SK-N-SH (cell line): ENCODE measurements around the gene AMZ1. TPM values are rescaled to one million over a fixed set of nuclear protein-coding genes. Genes with fewer than 3 reads are reported as not detected.

Experiments used
- CTCF ChIA-PET: fragments of 300-600, 350-600 bp; formaldehyde crosslinking; extraction: SDS; loops from one replicate; lab custom pipeline; 2021; lab: Yijun Ruan, JAX
- POLR2A ChIA-PET: fragments of 350-600 bp; sonication (Branson Sonifier 250); formaldehyde crosslinking; extraction: SDS; loops from one replicate; lab custom pipeline; 2020; ENCODE audit warnings: antibody characterized with exemption, inconsistent platforms; lab: Yijun Ruan, JAX
- DNase-seq: peaks from one replicate; pipeline ENCODE4 v3.0.0; 2012
- H2AFZ ChIP-seq: fragments of 200-600 bp; sonication (generic); 2 replicates; pipeline ENCODE4 v1.8.1; 2016; ENCODE audit warnings: antibody characterized with exemption, mild to moderate bottlenecking, low read depth
- H3F3A ChIP-seq: fragments of 200-600 bp; sonication (generic); replicated peaks from 2 replicates; pipeline ENCODE3; 2016; ENCODE audit warnings: antibody characterized with exemption, mild to moderate bottlenecking; ENCODE audit not compliant: insufficient read depth
- H3K27ac ChIP-seq, 2 experiments: fragments of 200-500 bp in 1 of 2; fragments of 200-600 bp in 1 of 2; sonication (Bioruptor generic) in 1 of 2; sonication (generic), shearing (Covaris generic) in 1 of 2; 2 replicates each; pipeline versions ENCODE4 v1.5.1 to v1.6.1; 2014 to 2016; ENCODE audit warnings: low read depth in 2 of 2, inconsistent platforms in 1 of 2, low read length in 1 of 2, mild to moderate bottlenecking in 1 of 2, mixed read lengths in 1 of 2
- H3K27me3 ChIP-seq: fragments of 200-600 bp; sonication (generic), shearing (Covaris generic); 2 replicates; pipeline ENCODE4 v1.6.1; 2016; ENCODE audit warnings: mixed run types; ENCODE audit not compliant: insufficient read depth
- H3K36me3 ChIP-seq, 2 experiments: fragments of 200-500 bp in 1 of 2; fragments of 200-600 bp in 1 of 2; sonication (Bioruptor generic) in 1 of 2; sonication (generic) in 1 of 2; replicated peaks in 1 of 2; 2 replicates each; pipeline versions ENCODE3 to v1.5.1; 2014 to 2016; ENCODE audit warnings: low read length in 1 of 2, mild to moderate bottlenecking in 1 of 2; ENCODE audit not compliant: insufficient read depth in 2 of 2, control insufficient read depth in 1 of 2
- H3K4me1 ChIP-seq, 2 experiments: fragments of 200-500 bp in 1 of 2; fragments of 200-600 bp in 1 of 2; sonication (Bioruptor generic) in 1 of 2; sonication (generic), shearing (Covaris generic) in 1 of 2; 2 replicates each; pipeline versions ENCODE4 v1.5.1 to v1.6.1; 2014 to 2016; ENCODE audit warnings: low read depth in 1 of 2, low read length in 1 of 2, mixed run types in 1 of 2; ENCODE audit not compliant: insufficient read depth in 2 of 2, control insufficient read depth in 1 of 2
- H3K4me2 ChIP-seq: fragments of 200-600 bp; sonication (generic), shearing (Covaris generic); 2 replicates; pipeline ENCODE4 v1.6.1; 2017; ENCODE audit warnings: mixed run types
- H3K4me3 ChIP-seq, 2 experiments: fragments of 200-500 bp in 1 of 2; fragments of 200-600 bp in 1 of 2; sonication (Bioruptor generic) in 1 of 2; sonication (generic), shearing (Covaris generic) in 1 of 2; 2 replicates each; pipeline versions ENCODE4 v1.5.1 to v1.8.1; 2014 to 2016; ENCODE audit warnings: low read depth in 2 of 2, inconsistent platforms in 1 of 2, low read length in 1 of 2, mild to moderate bottlenecking in 1 of 2, mixed read lengths in 1 of 2, moderate library complexity in 1 of 2
- H3K79me2 ChIP-seq: fragments of 200-600 bp; sonication (generic); 2 replicates; pipeline ENCODE4 v1.8.1; 2017; ENCODE audit warnings: mild to moderate bottlenecking; ENCODE audit not compliant: insufficient read depth
- H3K9ac ChIP-seq: fragments of 200-600 bp; sonication (generic); 2 replicates; pipeline ENCODE4 v1.6.1; 2017; ENCODE audit warnings: mixed run types
- H3K9me2 ChIP-seq: fragments of 200-600 bp; sonication (generic); 2 replicates; pipeline ENCODE4 v1.6.1; 2017; ENCODE audit warnings: mixed run types
- H3K9me3 ChIP-seq: fragments of 200-600 bp; sonication (generic); 2 replicates; pipeline ENCODE4 v1.6.1; 2017; ENCODE audit warnings: mixed run types, mild to moderate bottlenecking, moderate library complexity
- H4K20me1 ChIP-seq: fragments of 200-600 bp; sonication (generic); 2 replicates; pipeline ENCODE4 v1.6.1; 2017; ENCODE audit warnings: mild to moderate bottlenecking, mixed run types; ENCODE audit not compliant: insufficient read depth
- EP300 ChIP-seq, 2 experiments: IDR thresholded peaks; 2 replicates each; pipeline versions ENCODE4 v1.4.0 to v1.6.1; 2012; ENCODE audit warnings: borderline replicate concordance in 1 of 2, low read depth in 1 of 2, low read length in 1 of 2
- FOSL2 ChIP-seq: IDR thresholded peaks from 2 replicates; pipeline ENCODE4 v1.4.0; 2012; ENCODE audit warnings: low read depth, mild to moderate bottlenecking, moderate library complexity, borderline replicate concordance
- FOXJ3 ChIP-seq: sonication (generic); formaldehyde crosslinking; IDR thresholded peaks from 2 replicates; pipeline ENCODE4 v1.5.1; 2020; ENCODE audit warnings: mild to moderate bottlenecking, missing genetic modification reagents
- GATA2 ChIP-seq: sonication (generic); formaldehyde crosslinking; IDR thresholded peaks from 2 replicates; pipeline ENCODE4 v1.5.0; 2020; ENCODE audit warnings: mild to moderate bottlenecking, missing genetic modification reagents
- JUND ChIP-seq: IDR thresholded peaks from 2 replicates; pipeline ENCODE4 v1.4.0; 2012
- MAX ChIP-seq: IDR thresholded peaks from 2 replicates; pipeline ENCODE4 v1.4.0; 2012; ENCODE audit warnings: low read depth
- MEF2A ChIP-seq: IDR thresholded peaks from 2 replicates; pipeline ENCODE4 v1.4.0; 2012; ENCODE audit warnings: low read depth, borderline replicate concordance
- NRF1 ChIP-seq: IDR thresholded peaks from 2 replicates; pipeline ENCODE4 v1.6.1; 2012; ENCODE audit warnings: low read depth, mild to moderate bottlenecking, low read length
- RAD21 ChIP-seq: IDR thresholded peaks from 2 replicates; pipeline ENCODE4 v1.6.1; 2012; ENCODE audit warnings: mild to moderate bottlenecking, low read length
- RCOR1 ChIP-seq: fragments of 150-350 bp; IDR thresholded peaks from 2 replicates; pipeline ENCODE4 v1.6.1; 2017; ENCODE audit warnings: antibody characterized with exemption, low read length
- RFX5 ChIP-seq: IDR thresholded peaks from 2 replicates; pipeline ENCODE4 v1.6.1; 2012; ENCODE audit warnings: mild to moderate bottlenecking, improper control_type of control experiment, low read length
- RXRA ChIP-seq: IDR thresholded peaks from 2 replicates; pipeline ENCODE4 v1.4.0; 2012; ENCODE audit warnings: low read depth, mild to moderate bottlenecking, borderline replicate concordance
- SIN3A ChIP-seq: IDR thresholded peaks from 2 replicates; pipeline ENCODE4 v1.6.1; 2012; ENCODE audit warnings: low read depth, mild to moderate bottlenecking, low read length, moderate library complexity, borderline replicate concordance
- SMC3 ChIP-seq: IDR thresholded peaks from 2 replicates; pipeline ENCODE4 v1.6.1; 2012; ENCODE audit warnings: low read depth, low read length, improper control_type of control experiment
- YY1 ChIP-seq: IDR thresholded peaks from 2 replicates; pipeline ENCODE4 v1.4.0; 2012; ENCODE audit warnings: low read depth, mild to moderate bottlenecking
- WGBS: methylation state at CpG from one replicate; pipeline ENCODE4 v1.1.6; 2017; ENCODE audit warnings: low lambda C conversion rate; 5-methylcytosine and 5-hydroxymethylcytosine counted together
- polyA plus RNA-seq, 3 experiments: library from polyadenylated mRNA; depleted of rRNA; stranded (reverse); fragments of >200 nt; gene quantifications; 2 replicates each; pipeline ENCODE4 v1.2.3, GENCODE V29; 2012
- TF ChIP-seq, protein P1 (sequence below): IDR thresholded peaks from 2 replicates; pipeline ENCODE4 v1.6.1; 2012; ENCODE audit warnings: mild to moderate bottlenecking, low read depth, low read length, moderate library complexity
- TF ChIP-seq, protein P2 (sequence below): fragments of 200-600 bp; sonication (generic); IDR thresholded peaks from 2 replicates; pipeline ENCODE4 v1.6.1; 2017; ENCODE audit warnings: antibody characterized with exemption, mild to moderate bottlenecking, moderate library complexity

AMZ1 gene
- polyA plus RNA-seq, 1 of the 3 experiments (the other 2 are of a cell fraction): 0.15 TPM

- DNase-seq: no peak
- no peaks in the 10 kb centered on the region for H4K20me1 ChIP-seq
- no peaks in the 10 kb centered on the region for H3K9me3 ChIP-seq
- no peaks in the 10 kb centered on the region for H3K79me2 ChIP-seq
- H3K4me2 ChIP-seq: no peak overlapping the region
- H3K36me3 ChIP-seq: no peaks in the 10 kb centered on the region
- H2AFZ ChIP-seq: no peak overlapping the region
- ChIA-PET POLR2A (no interaction called here), CTCF (interaction anchor here (1.0 to 4.7 kb wide), 7 partner anchors 12 to 32 kb away, joined by 3 to 23 read pairs (median 6); no protein-coding TSS in a partner anchor)
- H3K4me3 ChIP-seq: no peak overlapping the region
- H3K9me2 ChIP-seq: no peaks in the 10 kb centered on the region
- H3K27ac ChIP-seq: no peak overlapping the region
- peaks cover 6% of the 10 kb centered on the region; the same call in 1 of the 2 replicates for H3K27me3 ChIP-seq
- peaks cover 0 to 2% of the 10 kb centered on the region in 2 experiments; a peak in 1 of 4 replicates for H3K4me1 ChIP-seq
- no peak overlapping the region for H3K9ac ChIP-seq
- WGBS: 82% methylated on average over 17 of the region's 17 CpGs
- no peaks in the 10 kb centered on the region for H3F3A ChIP-seq
- TF ChIP-seq JUND: no peak
- no peak for TF ChIP-seq MEF2A
- TF ChIP-seq GATA2 (CRISPR knock-in tag): no peak
- TF ChIP-seq SMC3: no peak
- TF ChIP-seq YY1: no peak
- no peak for TF ChIP-seq RAD21
- no peak for TF ChIP-seq SIN3A
- no peak for TF ChIP-seq NRF1
- no peak for TF ChIP-seq EP300 (IDR thresholded peaks at IDR 0.05; ENCODE audit: borderline replicate concordance in 1 of 2, low read depth in 1 of 2, low read length in 1 of 2)
- TF ChIP-seq MAX: no peak
- no peak for TF ChIP-seq FOSL2
- TF ChIP-seq, protein P1, sequence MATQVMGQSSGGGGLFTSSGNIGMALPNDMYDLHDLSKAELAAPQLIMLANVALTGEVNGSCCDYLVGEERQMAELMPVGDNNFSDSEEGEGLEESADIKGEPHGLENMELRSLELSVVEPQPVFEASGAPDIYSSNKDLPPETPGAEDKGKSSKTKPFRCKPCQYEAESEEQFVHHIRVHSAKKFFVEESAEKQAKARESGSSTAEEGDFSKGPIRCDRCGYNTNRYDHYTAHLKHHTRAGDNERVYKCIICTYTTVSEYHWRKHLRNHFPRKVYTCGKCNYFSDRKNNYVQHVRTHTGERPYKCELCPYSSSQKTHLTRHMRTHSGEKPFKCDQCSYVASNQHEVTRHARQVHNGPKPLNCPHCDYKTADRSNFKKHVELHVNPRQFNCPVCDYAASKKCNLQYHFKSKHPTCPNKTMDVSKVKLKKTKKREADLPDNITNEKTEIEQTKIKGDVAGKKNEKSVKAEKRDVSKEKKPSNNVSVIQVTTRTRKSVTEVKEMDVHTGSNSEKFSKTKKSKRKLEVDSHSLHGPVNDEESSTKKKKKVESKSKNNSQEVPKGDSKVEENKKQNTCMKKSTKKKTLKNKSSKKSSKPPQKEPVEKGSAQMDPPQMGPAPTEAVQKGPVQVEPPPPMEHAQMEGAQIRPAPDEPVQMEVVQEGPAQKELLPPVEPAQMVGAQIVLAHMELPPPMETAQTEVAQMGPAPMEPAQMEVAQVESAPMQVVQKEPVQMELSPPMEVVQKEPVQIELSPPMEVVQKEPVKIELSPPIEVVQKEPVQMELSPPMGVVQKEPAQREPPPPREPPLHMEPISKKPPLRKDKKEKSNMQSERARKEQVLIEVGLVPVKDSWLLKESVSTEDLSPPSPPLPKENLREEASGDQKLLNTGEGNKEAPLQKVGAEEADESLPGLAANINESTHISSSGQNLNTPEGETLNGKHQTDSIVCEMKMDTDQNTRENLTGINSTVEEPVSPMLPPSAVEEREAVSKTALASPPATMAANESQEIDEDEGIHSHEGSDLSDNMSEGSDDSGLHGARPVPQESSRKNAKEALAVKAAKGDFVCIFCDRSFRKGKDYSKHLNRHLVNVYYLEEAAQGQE: no peak
- no peak for TF ChIP-seq RXRA
- TF ChIP-seq FOXJ3: no peak
- TF ChIP-seq, protein P2, sequence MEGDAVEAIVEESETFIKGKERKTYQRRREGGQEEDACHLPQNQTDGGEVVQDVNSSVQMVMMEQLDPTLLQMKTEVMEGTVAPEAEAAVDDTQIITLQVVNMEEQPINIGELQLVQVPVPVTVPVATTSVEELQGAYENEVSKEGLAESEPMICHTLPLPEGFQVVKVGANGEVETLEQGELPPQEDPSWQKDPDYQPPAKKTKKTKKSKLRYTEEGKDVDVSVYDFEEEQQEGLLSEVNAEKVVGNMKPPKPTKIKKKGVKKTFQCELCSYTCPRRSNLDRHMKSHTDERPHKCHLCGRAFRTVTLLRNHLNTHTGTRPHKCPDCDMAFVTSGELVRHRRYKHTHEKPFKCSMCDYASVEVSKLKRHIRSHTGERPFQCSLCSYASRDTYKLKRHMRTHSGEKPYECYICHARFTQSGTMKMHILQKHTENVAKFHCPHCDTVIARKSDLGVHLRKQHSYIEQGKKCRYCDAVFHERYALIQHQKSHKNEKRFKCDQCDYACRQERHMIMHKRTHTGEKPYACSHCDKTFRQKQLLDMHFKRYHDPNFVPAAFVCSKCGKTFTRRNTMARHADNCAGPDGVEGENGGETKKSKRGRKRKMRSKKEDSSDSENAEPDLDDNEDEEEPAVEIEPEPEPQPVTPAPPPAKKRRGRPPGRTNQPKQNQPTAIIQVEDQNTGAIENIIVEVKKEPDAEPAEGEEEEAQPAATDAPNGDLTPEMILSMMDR: no peak
- no peak for TF ChIP-seq RFX5
- no peak for TF ChIP-seq RCOR1
These were observed 13.4 kb downstream of the AMZ1 start for GRCh38 chr7:2701424-2701823.
